ENCODE measurements around the gene FNTB.
"Not testable (repeated sequence)": the region's sequence is repeated elsewhere in the genome, so short reads cannot be mapped to it uniquely, and the experiment has no call there.

Gene FNTB

GRCh38 chr14:65087835-65088234 is 101.1 kb downstream of the FNTB start:
- DNase-seq (ENCODE audit: low spot score), result not testable (repeated sequence)

- DNase-seq (ENCODE audit: low spot score), result no peak
Measured at GRCh38 chr14:65092349-65092748, 105.7 kb downstream of the FNTB start.

GRCh38 chr14:65095633-65096205 is 109.0 kb downstream of the FNTB start:
- no peak for DNase-seq (ENCODE audit: low spot score)

GRCh38 chr14:65096323-65097089 is 109.8 kb downstream of the FNTB start:
- DNase-seq (ENCODE audit: low spot score), result no peak

GRCh38 chr14:65098586-65098985 is 111.9 kb downstream of the FNTB start:
- no peak for DNase-seq (ENCODE audit: low spot score)

- DNase-seq (ENCODE audit: low spot score), result no peak
Measured at GRCh38 chr14:65100922-65101541, 114.3 kb downstream of the FNTB start.

- DNase-seq (ENCODE audit: low spot score), result peak; percentile 12
Measured at GRCh38 chr14:65101631-65102440, 115.1 kb downstream of the FNTB start.

- DNase-seq (ENCODE audit: low spot score), result peak; percentile 88
Measured at GRCh38 chr14:65102441-65103149, 115.9 kb downstream of the FNTB start, which contains the start of gene MAX. Gene MAX, minus strand, starts transcription at chr14:65102517. Its CDS starts 178 bp downstream, at chr14:65102339.

- peak; percentile 22 for DNase-seq (ENCODE audit: low spot score)
Measured at GRCh38 chr14:65103150-65103760, 116.6 kb downstream of the FNTB start.

GRCh38 chr14:65104791-65105190 is 118.1 kb downstream of the FNTB start:
- DNase-seq (ENCODE audit: low spot score), result no peak

GRCh38 chr14:65106316-65106715 is 119.6 kb downstream of the FNTB start:
- DNase-seq (ENCODE audit: low spot score), result no peak

GRCh38 chr14:65106736-65107135 is 120.0 kb downstream of the FNTB start:
- DNase-seq (ENCODE audit: low spot score), result no peak

- DNase-seq (ENCODE audit: low spot score), result no peak
Measured at GRCh38 chr14:65107200-65107599, 120.5 kb downstream of the FNTB start.

GRCh38 chr14:65109357-65109756 is 122.7 kb downstream of the FNTB start:
- DNase-seq (ENCODE audit: low spot score), result no peak

- DNase-seq (ENCODE audit: low spot score), result no peak
Measured at GRCh38 chr14:65110525-65110924, 123.8 kb downstream of the FNTB start.
